Adrenal gland (tissue), 12 donors: ENCODE data around the gene ASB13. TPM values are rescaled to one million over a fixed set of nuclear protein-coding genes. Genes with fewer than 3 reads are reported as not detected.

Source experiments
- DNase-seq, 7 donors: peaks; one replicate each; pipeline ENCODE4 v3.0.0-alpha.2; 2019 to 2020
- H3K27ac ChIP-seq, 5 donors: fragments of 200-600 bp; sonication (generic) in 4 of 5; 1 replicate in 3 of 5; 2 replicates in 2 of 5; pipeline versions ENCODE4 v1.5.1 to v1.8.0; 2016 to 2020; ENCODE audit warnings: mild to moderate bottlenecking in 1 of 5
- H3K27me3 ChIP-seq: fragments of 200-600 bp; 2 replicates; pipeline ENCODE4 v1.8.0; 2021
- H3K36me3 ChIP-seq, 2 donors: fragments of 200-600 bp; replicated peaks in 1 of 2; 1 replicate in 1 of 2; 2 replicates in 1 of 2; pipeline versions ENCODE4 v1.5.1 to v1.8.0; 2018 to 2022
- H3K4me1 ChIP-seq, 2 donors: fragments of 200-600 bp; replicated peaks in 1 of 2; 1 replicate in 1 of 2; 2 replicates in 1 of 2; pipeline versions ENCODE4 v1.5.1 to v1.8.0; 2018 to 2021
- H3K4me3 ChIP-seq, 4 donors: fragments of 200-600 bp; sonication (generic) in 3 of 4; one replicate each; pipeline ENCODE4 v1.5.1; 2016 to 2018
- H3K9me3 ChIP-seq, 3 donors: fragments of 200-600 bp; sonication (generic) in 1 of 3; replicated peaks in 1 of 3; 1 replicate in 2 of 3; 2 replicates in 1 of 3; pipeline versions ENCODE4 v1.5.1 to v1.8.0; 2016 to 2021
- POLR2A ChIP-seq, 2 donors: fragments of 450-650 bp; IDR thresholded peaks; one replicate each; pipeline ENCODE4 v1.6.1; 2017; ENCODE audit warnings: antibody characterized with exemption in 2 of 2, mild to moderate bottlenecking in 2 of 2, moderate library complexity in 1 of 2
- WGBS, 4 donors: extraction: QIAGEN DNeasy Blood & Tissue Kit in 2 of 4; methylation state at CpG; one replicate each; pipeline versions ENCODE4 v1.1.5 to v1.1.7; 2013 to 2017; 5-methylcytosine and 5-hydroxymethylcytosine counted together
- intact Hi-C, 2 donors: fragments of 100-400 bp; cut with DNase I; formaldehyde crosslinking; loops; one replicate each; pipeline versions ENCODE4 v1.14.1 to v1.15.0; 2022 to 2023
- polyA plus RNA-seq, 3 donors: library from polyadenylated mRNA; stranded (reverse); fragments of 200-250 nt in 2 of 3; fragments of 350-450 nt in 1 of 3; fragmentation: Illumina TruSeq in 1 of 3; extraction: RNeasy Lipid Tissue Mini Kit (QIAGEN cat#74804) in 1 of 3; gene quantifications; one replicate each; pipeline ENCODE4 v1.2.3, GENCODE V29; 2013 to 2014
- total RNA-seq, 9 donors: library from RNA; depleted of rRNA in 4 of 9; stranded (reverse); fragments of >200 nt in 4 of 9; fragments of 120-200 nt in 1 of 9; fragmentation: NEBNext Ultra II Directional in 1 of 9; extraction: Animal tissue kit (Norgen Biotek cat#: 25700) in 1 of 9; gene quantifications; one replicate each; pipeline versions ENCODE4 v1.1.0 to v1.2.4, GENCODE V29; 2013 to 2023
- TF ChIP-seq, protein P1 (sequence below), 6 experiments: fragments of 450-650 bp in 4 of 6; fragments of 200-600 bp in 2 of 6; sonication (generic) in 1 of 6; IDR thresholded peaks; 1 replicate in 5 of 6; 2 replicates in 1 of 6; pipeline versions ENCODE4 v1.5.1 to v1.8.0; 2016 to 2021; ENCODE audit warnings: antibody characterized with exemption in 6 of 6, mild to moderate bottlenecking in 2 of 6, moderate library complexity in 1 of 6
- donor health status: healthy with polysubstance abuse.
- donor health status: Bipolar disorder and iron deficiency.
- donor health status: DM: yes; HTN: yes; CAD: no.
- donor health status: DM: no; HTN: no; CAD: no.
- donor health status: DM: no; HTN: no; CAD: no.
- donor health status: DM: yes; HTN: yes; CAD: no.

Gene ASB13
- total and polyA plus RNA-seq, 12 donors, result 24.4 to 65.9 (median 45.9) TPM

- intact Hi-C loops, result no loop called here
- Histone ChIP-seq H3K9me3 (no peaks in the 10 kb centered on the region), H3K27me3 (no peaks in the 10 kb centered on the region), H3K4me1 (peaks cover 0 to 12% of the 10 kb centered on the region in 2 donors), H3K27ac (no peak overlapping the region), H3K36me3 (peaks cover 0 to 51% of the 10 kb centered on the region in 2 donors), H3K4me3 (no peak overlapping the region)
- WGBS, 4 donors, result 88 to 92% (median 89%) methylated on average over 5 to 12 of the region's 12 CpGs
- no peak for DNase-seq
- TF ChIP-seq, protein P1, sequence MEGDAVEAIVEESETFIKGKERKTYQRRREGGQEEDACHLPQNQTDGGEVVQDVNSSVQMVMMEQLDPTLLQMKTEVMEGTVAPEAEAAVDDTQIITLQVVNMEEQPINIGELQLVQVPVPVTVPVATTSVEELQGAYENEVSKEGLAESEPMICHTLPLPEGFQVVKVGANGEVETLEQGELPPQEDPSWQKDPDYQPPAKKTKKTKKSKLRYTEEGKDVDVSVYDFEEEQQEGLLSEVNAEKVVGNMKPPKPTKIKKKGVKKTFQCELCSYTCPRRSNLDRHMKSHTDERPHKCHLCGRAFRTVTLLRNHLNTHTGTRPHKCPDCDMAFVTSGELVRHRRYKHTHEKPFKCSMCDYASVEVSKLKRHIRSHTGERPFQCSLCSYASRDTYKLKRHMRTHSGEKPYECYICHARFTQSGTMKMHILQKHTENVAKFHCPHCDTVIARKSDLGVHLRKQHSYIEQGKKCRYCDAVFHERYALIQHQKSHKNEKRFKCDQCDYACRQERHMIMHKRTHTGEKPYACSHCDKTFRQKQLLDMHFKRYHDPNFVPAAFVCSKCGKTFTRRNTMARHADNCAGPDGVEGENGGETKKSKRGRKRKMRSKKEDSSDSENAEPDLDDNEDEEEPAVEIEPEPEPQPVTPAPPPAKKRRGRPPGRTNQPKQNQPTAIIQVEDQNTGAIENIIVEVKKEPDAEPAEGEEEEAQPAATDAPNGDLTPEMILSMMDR (IDR thresholded peaks at IDR 0.05), result no peak
- no peak for TF ChIP-seq POLR2A (IDR thresholded peaks at IDR 0.05)
Measured at GRCh38 chr10:5640036-5640435, 26.4 kb downstream of the ASB13 start.

GRCh38 chr10:5639066-5639465, 27.3 kb downstream of the ASB13 start:
- TF ChIP-seq, protein P1 (IDR thresholded peaks at IDR 0.05), result no peak
- TF ChIP-seq POLR2A (IDR thresholded peaks at IDR 0.05), result no peak
- H3K27ac ChIP-seq, result no peak overlapping the region
- H3K27me3 ChIP-seq, result no peaks in the 10 kb centered on the region
- whole genome bisulfite sequencing, 4 donors, result 89 to 96% (median 94%) methylated on average over 11 to 17 of the region's 17 CpGs
- no peaks in the 10 kb centered on the region for H3K9me3 ChIP-seq
- no peak for DNase-seq
- peaks cover 0 to 7% of the 10 kb centered on the region in 2 donors for H3K4me1 ChIP-seq
- intact Hi-C loops, result no loop called here
- no peak overlapping the region for H3K4me3 ChIP-seq
- peaks cover 0 to 42% of the 10 kb centered on the region in 2 donors for H3K36me3 ChIP-seq

GRCh38 chr10:5638494-5638893, 27.9 kb downstream of the ASB13 start:
- no peak for TF ChIP-seq POLR2A (IDR thresholded peaks at IDR 0.05)
- TF ChIP-seq, protein P1 (IDR thresholded peaks at IDR 0.05), result no peak
- WGBS, 4 donors, result 96 to 100% (median 97%) methylated on average over 7 to 10 of the region's 10 CpGs
- Histone ChIP-seq H3K27ac (no peak overlapping the region), H3K36me3 (peaks cover 0 to 37% of the 10 kb centered on the region in 2 donors), H3K4me3 (no peak overlapping the region), H3K4me1 (peaks cover 0 to 1% of the 10 kb centered on the region in 2 donors), H3K27me3 (no peaks in the 10 kb centered on the region), H3K9me3 (no peaks in the 10 kb centered on the region)
- intact Hi-C loops, result no loop called here
- no peak for DNase-seq

DNA sequence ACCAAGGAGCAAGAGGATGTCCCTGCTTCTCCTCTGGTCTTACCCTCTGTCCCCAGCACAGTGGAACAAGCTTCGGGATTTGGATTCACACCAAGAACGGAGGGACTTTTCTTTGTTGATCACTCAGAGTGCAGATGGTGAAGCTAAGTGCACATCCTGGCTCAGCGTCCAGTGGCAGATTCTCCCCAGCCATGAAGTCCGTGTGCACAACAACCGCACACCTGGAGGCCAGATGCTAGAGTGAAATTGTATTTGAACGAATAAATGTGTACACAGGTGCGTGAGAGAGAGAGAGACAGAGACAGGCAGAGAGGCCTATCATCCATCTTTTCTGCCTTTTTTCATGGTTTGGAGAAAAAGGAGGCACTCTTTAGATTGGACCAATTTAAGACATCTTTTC, 31.5 kb downstream of the ASB13 start:
- H3K36me3 ChIP-seq, result peaks cover 0 to 12% of the 10 kb centered on the region in 2 donors
- no peak for DNase-seq
- intact Hi-C loops, result no loop called here
- H3K4me3 ChIP-seq, result no peak overlapping the region
- peaks cover 0 to 10% of the 10 kb centered on the region in 2 donors for H3K4me1 ChIP-seq
- H3K9me3 ChIP-seq, result no peaks in the 10 kb centered on the region
- TF ChIP-seq POLR2A (IDR thresholded peaks at IDR 0.05), result no peak
- TF ChIP-seq, protein P1 (IDR thresholded peaks at IDR 0.05), result no peak
- 89 to 93% (median 90%) methylated on average over 7 of the region's 7 CpGs for whole genome bisulfite sequencing, 4 donors
- no peaks in the 10 kb centered on the region for H3K27me3 ChIP-seq
- H3K27ac ChIP-seq, result no peak overlapping the region
